H9 (cell line): ENCODE data around the gene N4BP2L1. TPM values are rescaled to one million over a fixed set of nuclear protein-coding genes. Genes with fewer than 3 reads are reported as not detected.

Experiments used
- DNase-seq: peaks from one replicate; pipeline ENCODE4 v3.0.0-alpha.2; 2017
- H2AFZ ChIP-seq: one replicate; pipeline ENCODE4 v1.6.1; 2013; ENCODE audit warnings: mild to moderate bottlenecking, low read length, control low read depth, moderate library complexity
- H2AK5ac ChIP-seq: 2 replicates; pipeline ENCODE4 v1.6.1; 2013; ENCODE audit warnings: low read length, control low read depth, mixed read lengths; ENCODE audit not compliant: insufficient read length
- H2BK120ac ChIP-seq: one replicate; pipeline ENCODE4 v1.6.1; 2013; ENCODE audit warnings: low read depth, mild to moderate bottlenecking, low read length, control low read depth, inconsistent platforms; ENCODE audit not compliant: poor library complexity, severe bottlenecking
- H2BK12ac ChIP-seq: 2 replicates; pipeline ENCODE4 v1.6.1; 2013; ENCODE audit warnings: low read length, control low read depth, mixed read lengths, low read depth; ENCODE audit not compliant: insufficient read length
- H2BK15ac ChIP-seq: 2 replicates; pipeline ENCODE4 v1.6.1; 2013; ENCODE audit warnings: low read depth, low read length, control low read depth
- H2BK20ac ChIP-seq: one replicate; pipeline ENCODE4 v1.6.1; 2013; ENCODE audit warnings: low read depth, mild to moderate bottlenecking, low read length, control low read depth, inconsistent platforms; ENCODE audit not compliant: poor library complexity, severe bottlenecking
- H2BK5ac ChIP-seq: 2 replicates; pipeline ENCODE4 v1.6.1; 2013; ENCODE audit warnings: low read length, control low read depth, mixed read lengths; ENCODE audit not compliant: insufficient read length
- H3K14ac ChIP-seq: 2 replicates; pipeline ENCODE4 v1.6.1; 2013; ENCODE audit warnings: low read length, control low read depth; ENCODE audit not compliant: insufficient read depth
- H3K18ac ChIP-seq: 2 replicates; pipeline ENCODE4 v1.6.1; 2013; ENCODE audit warnings: low read depth, mild to moderate bottlenecking, mixed read lengths, low read length, control low read depth; ENCODE audit not compliant: insufficient read length
- H3K23ac ChIP-seq: 2 replicates; pipeline ENCODE4 v1.6.1; 2013; ENCODE audit warnings: low read length, control low read depth, mixed read lengths, low read depth; ENCODE audit not compliant: insufficient read length
- H3K23me2 ChIP-seq: 2 replicates; pipeline ENCODE4 v1.6.1; 2013; ENCODE audit warnings: low read depth, mild to moderate bottlenecking, mixed read lengths, low read length, control low read depth; ENCODE audit not compliant: insufficient read length, poor library complexity, severe bottlenecking
- H3K27ac ChIP-seq: 2 replicates; pipeline ENCODE4 v1.5.1; 2013; ENCODE audit warnings: low read length, control low read depth, mixed read lengths, low read depth; ENCODE audit not compliant: insufficient read length
- H3K27me3 ChIP-seq: 2 replicates; pipeline ENCODE4 v1.6.1; 2013; ENCODE audit warnings: low read length, control low read depth, inconsistent platforms; ENCODE audit not compliant: insufficient read depth
- H3K4ac ChIP-seq: 2 replicates; pipeline ENCODE4 v1.6.1; 2013; ENCODE audit warnings: low read depth, mild to moderate bottlenecking, control low read depth, inconsistent platforms, low read length, moderate library complexity
- H3K4me1 ChIP-seq: 2 replicates; pipeline ENCODE4 v1.6.1; 2013; ENCODE audit warnings: low read length, control low read depth, inconsistent platforms; ENCODE audit not compliant: insufficient read depth
- H3K4me2 ChIP-seq: 2 replicates; pipeline ENCODE4 v1.6.1; 2013; ENCODE audit warnings: low read length, control low read depth, mixed read lengths; ENCODE audit not compliant: insufficient read length, insufficient read depth
- H3K56ac ChIP-seq: 2 replicates; pipeline ENCODE4 v1.6.1; 2013; ENCODE audit warnings: low read depth, mild to moderate bottlenecking, mixed read lengths, low read length, control low read depth; ENCODE audit not compliant: insufficient read length
- H3K79me1 ChIP-seq: 2 replicates; pipeline ENCODE4 v1.6.1; 2013; ENCODE audit warnings: low read depth, mild to moderate bottlenecking, moderate library complexity, low read length, control low read depth, inconsistent platforms; ENCODE audit not compliant: insufficient read depth, poor library complexity, severe bottlenecking
- H3K79me2 ChIP-seq: 2 replicates; pipeline ENCODE4 v1.6.1; 2013; ENCODE audit warnings: low read length, control low read depth, inconsistent platforms; ENCODE audit not compliant: insufficient read depth
- H3K9ac ChIP-seq: 2 replicates; pipeline ENCODE4 v1.6.1; 2013; ENCODE audit warnings: low read length, control low read depth, mixed read lengths; ENCODE audit not compliant: insufficient read length; ENCODE audit errors: extremely low read depth
- H3K9me3 ChIP-seq: one replicate; pipeline ENCODE4 v1.6.1; 2013; ENCODE audit warnings: low read depth, low read length, inconsistent platforms; ENCODE audit not compliant: control insufficient read depth
- H3T11ph ChIP-seq: one replicate; pipeline ENCODE4 v1.6.1; 2013; ENCODE audit warnings: mild to moderate bottlenecking, low read length, control low read depth, inconsistent platforms
- H4K20me1 ChIP-seq: one replicate; pipeline ENCODE4 v1.6.1; 2013; ENCODE audit not compliant: control insufficient read depth, insufficient read length, insufficient read depth
- H4K5ac ChIP-seq: 2 replicates; pipeline ENCODE4 v1.6.1; 2013; ENCODE audit warnings: low read depth, mild to moderate bottlenecking, mixed read lengths, low read length, control low read depth; ENCODE audit not compliant: insufficient read length
- H4K8ac ChIP-seq: replicated peaks from 2 replicates; pipeline ENCODE4 v1.6.1; 2013; ENCODE audit warnings: low read length, control low read depth, mixed read lengths, low read depth; ENCODE audit not compliant: insufficient read length
- H4K91ac ChIP-seq: 2 replicates; pipeline ENCODE4 v1.6.1; 2013; ENCODE audit warnings: low read depth, mild to moderate bottlenecking, moderate library complexity, mixed read lengths, low read length, control low read depth; ENCODE audit not compliant: insufficient read length
- H3K27ac Mint-ChIP-seq, 3 experiments: 2 replicates in 2 of 3; 3 replicates in 1 of 3; pipeline ENCODE4 v1.8.0; 2020 to 2021; ENCODE audit warnings: mixed read lengths in 3 of 3, mild to moderate bottlenecking in 1 of 3, moderate library complexity in 1 of 3
- H3K27me3 Mint-ChIP-seq: 2 replicates; pipeline ENCODE4 v1.8.0; 2021; ENCODE audit warnings: low read depth, mild to moderate bottlenecking, moderate library complexity, mixed read lengths
- H3K36me3 Mint-ChIP-seq, 3 experiments: 2 replicates in 2 of 3; 3 replicates in 1 of 3; pipeline ENCODE4 v1.8.0; 2020 to 2021; ENCODE audit warnings: low read depth in 3 of 3, mixed read lengths in 3 of 3; ENCODE audit not compliant: insufficient read depth in 1 of 3
- H3K4me1 Mint-ChIP-seq, 2 experiments: 2 replicates each; pipeline ENCODE4 v1.8.0; 2020; ENCODE audit warnings: mixed read lengths in 2 of 2
- H3K4me3 Mint-ChIP-seq, 2 experiments: 2 replicates in 1 of 2; 3 replicates in 1 of 2; pipeline ENCODE4 v1.8.0; 2020 to 2021; ENCODE audit warnings: mild to moderate bottlenecking in 2 of 2, mixed read lengths in 2 of 2, moderate library complexity in 1 of 2
- H3K9me3 Mint-ChIP-seq, 2 experiments: 2 replicates in 1 of 2; 3 replicates in 1 of 2; pipeline ENCODE4 v1.8.0; 2020; ENCODE audit warnings: mild to moderate bottlenecking in 2 of 2, mixed read lengths in 2 of 2, moderate library complexity in 1 of 2
- WGBS: extraction: QIAGEN DNeasy Blood & Tissue Kit; methylation state at CpG from one replicate; pipeline ENCODE4 v1.1.7; 2013; ENCODE audit warnings: missing lambda C conversion rate, low lambda C conversion rate, mixed read lengths; ENCODE audit not compliant: insufficient read length; ENCODE audit errors: extremely low coverage; 5-methylcytosine and 5-hydroxymethylcytosine counted together
- total RNA-seq: library from RNA; stranded (reverse); gene quantifications from 2 replicates; pipeline ENCODE4 v1.2.1, GENCODE V29; 2021
- TF ChIP-seq, protein P1 (sequence below): fragments of 200-600 bp; sonication (generic); conservative IDR thresholded peaks from 3 replicates; pipeline ENCODE4 v1.8.0; 2021; ENCODE audit warnings: antibody characterized with exemption, mild to moderate bottlenecking

N4BP2L1 gene
- total RNA-seq, 1 experiment from 2014 or later, result 1.5 TPM

DNA sequence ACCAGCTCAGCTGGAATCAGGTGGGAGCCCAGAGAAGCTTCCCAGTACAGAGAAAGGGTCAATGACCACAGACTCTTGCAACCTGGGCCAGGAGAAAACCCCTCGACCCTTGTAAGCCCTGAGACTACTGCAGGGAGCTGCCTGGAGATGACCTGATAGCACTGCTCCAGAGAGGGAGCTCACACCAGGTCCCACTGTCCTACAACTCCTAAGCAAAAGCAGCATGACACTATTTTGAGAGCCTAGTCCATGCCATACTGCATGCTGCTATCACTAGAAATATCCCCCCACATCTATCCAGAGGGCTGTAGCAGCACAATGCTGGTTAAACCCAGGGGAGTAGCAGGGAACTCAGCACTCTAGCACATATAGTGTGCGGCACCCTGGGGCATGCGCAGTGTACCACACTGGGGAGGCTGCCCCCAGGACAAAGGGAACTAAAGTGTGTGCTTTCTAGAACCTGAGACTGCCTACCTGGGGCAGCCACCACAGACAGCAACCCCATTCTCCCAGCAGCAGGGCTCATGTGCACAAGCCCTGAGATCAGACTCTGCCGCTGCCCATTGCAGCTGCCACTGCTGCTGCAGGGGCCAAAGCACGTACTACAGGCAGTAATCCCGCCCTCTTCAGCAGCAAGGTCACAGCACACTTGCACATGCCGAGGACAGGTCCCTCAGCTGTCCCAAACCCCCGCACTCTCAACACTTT, 27.1 kb upstream of the N4BP2L1 start:
- no peak overlapping the region for H3K4ac ChIP-seq
- no peak overlapping the region for H4K91ac ChIP-seq
- H3K27ac ChIP-seq, result no peak overlapping the region
- no peak overlapping the region for H2BK5ac ChIP-seq
- no peaks in the 10 kb centered on the region for H3K27me3 ChIP-seq
- no peak overlapping the region for H2BK15ac ChIP-seq
- Mint-ChIP-seq H3K27ac (no peak overlapping the region; a peak in 1 of 7 replicates), H3K4me1 (no peaks in the 10 kb centered on the region), H3K4me3 (no peak overlapping the region), H3K27me3 (no peaks in the 10 kb centered on the region), H3K36me3 (peaks cover 1 to 15% (median 7%) of the 10 kb centered on the region in 3 experiments; a peak in 4 of 7 replicates), H3K9me3 (peaks cover 10 to 13% of the 10 kb centered on the region in 2 experiments)
- H2BK120ac ChIP-seq, result no peak overlapping the region
- H2BK20ac ChIP-seq, result no peak overlapping the region
- DNase-seq, result no peak
- no peak overlapping the region for H2AK5ac ChIP-seq
- no peak overlapping the region for H3K9ac ChIP-seq
- no peak overlapping the region for H3K4me2 ChIP-seq
- H3K23ac ChIP-seq, result no peak overlapping the region
- no peak overlapping the region for H3K56ac ChIP-seq
- H3T11ph ChIP-seq, result no peak overlapping the region
- no peaks in the 10 kb centered on the region for H3K79me2 ChIP-seq
- TF ChIP-seq, protein P1, sequence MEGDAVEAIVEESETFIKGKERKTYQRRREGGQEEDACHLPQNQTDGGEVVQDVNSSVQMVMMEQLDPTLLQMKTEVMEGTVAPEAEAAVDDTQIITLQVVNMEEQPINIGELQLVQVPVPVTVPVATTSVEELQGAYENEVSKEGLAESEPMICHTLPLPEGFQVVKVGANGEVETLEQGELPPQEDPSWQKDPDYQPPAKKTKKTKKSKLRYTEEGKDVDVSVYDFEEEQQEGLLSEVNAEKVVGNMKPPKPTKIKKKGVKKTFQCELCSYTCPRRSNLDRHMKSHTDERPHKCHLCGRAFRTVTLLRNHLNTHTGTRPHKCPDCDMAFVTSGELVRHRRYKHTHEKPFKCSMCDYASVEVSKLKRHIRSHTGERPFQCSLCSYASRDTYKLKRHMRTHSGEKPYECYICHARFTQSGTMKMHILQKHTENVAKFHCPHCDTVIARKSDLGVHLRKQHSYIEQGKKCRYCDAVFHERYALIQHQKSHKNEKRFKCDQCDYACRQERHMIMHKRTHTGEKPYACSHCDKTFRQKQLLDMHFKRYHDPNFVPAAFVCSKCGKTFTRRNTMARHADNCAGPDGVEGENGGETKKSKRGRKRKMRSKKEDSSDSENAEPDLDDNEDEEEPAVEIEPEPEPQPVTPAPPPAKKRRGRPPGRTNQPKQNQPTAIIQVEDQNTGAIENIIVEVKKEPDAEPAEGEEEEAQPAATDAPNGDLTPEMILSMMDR, result no peak
- no CpG with 5 or more reads among the region's 8 CpGs for WGBS
- H3K18ac ChIP-seq, result no peak overlapping the region
- no peak overlapping the region for H2BK12ac ChIP-seq
- H4K8ac ChIP-seq, result no peak overlapping the region
- no peaks in the 10 kb centered on the region for H3K23me2 ChIP-seq
- no peak overlapping the region for H2AFZ ChIP-seq
- H4K20me1 ChIP-seq, result no peaks in the 10 kb centered on the region
- no peaks in the 10 kb centered on the region for H3K4me1 ChIP-seq
- no peaks in the 10 kb centered on the region for H3K79me1 ChIP-seq
- no peaks in the 10 kb centered on the region for H3K9me3 ChIP-seq
- H3K14ac ChIP-seq, result no peak overlapping the region
- no peak overlapping the region for H4K5ac ChIP-seq
